CD4-positive, CD25-positive, alpha-beta regulatory T cell (primary cell): ENCODE data around the gene ZNF662. TPM values are rescaled to one million over a fixed set of nuclear protein-coding genes. Genes with fewer than 3 reads are reported as not detected.

ENCODE experiments used
- polyA plus RNA-seq, 4 donors: library from polyadenylated mRNA; unstranded; fragments of 300-500 nt; fragmentation: Illumina TruSeq; gene quantifications; one replicate each; pipeline ENCODE4 v1.2.3, GENCODE V29; 2021
- total RNA-seq: library from RNA; stranded (reverse); gene quantifications from one replicate; pipeline ENCODE4 v1.2.3, GENCODE V29; 2022

ZNF662 gene
- total and polyA plus RNA-seq, 5 donors from 2014 or later: 0.41 to 1.3 (median 0.72) TPM

Other genes starting within 250 kb of the ZNF662 start
- not detected for gene KLHL40, start 220.6 kb upstream of the ZNF662 start, total RNA-seq
- gene KLHL40, start 220.6 kb upstream of the ZNF662 start, polyA plus RNA-seq: not detected
- gene HHATL, start 203.3 kb upstream of the ZNF662 start, total RNA-seq: not detected
- gene HHATL, start 203.3 kb upstream of the ZNF662 start, polyA plus RNA-seq: not detected
- 0.32 TPM for gene CCDC13, start 132.9 kb upstream of the ZNF662 start, total RNA-seq
- gene CCDC13, start 132.9 kb upstream of the ZNF662 start, polyA plus RNA-seq: under 1 TPM in 3 of 4 donors, not detected in 1; 0.15 to 0.33 (median 0.26) TPM
- gene HIGD1A, start 101.7 kb upstream of the ZNF662 start, total RNA-seq: 23.9 TPM
- 100 to 1,000 TPM in 1 of 4 donors, 10 to 100 TPM in 3; 77.6 to 110 (median 91.9) TPM for gene HIGD1A, start 101.7 kb upstream of the ZNF662 start, polyA plus RNA-seq
- gene ACKR2, start 96.7 kb upstream of the ZNF662 start, total RNA-seq: not detected
- gene ACKR2, start 96.7 kb upstream of the ZNF662 start, polyA plus RNA-seq: under 1 TPM in 2 of 4 donors, not detected in 2; 0.29 to 0.35 TPM
- not detected for gene CYP8B1, start 30.3 kb upstream of the ZNF662 start, total RNA-seq
- gene CYP8B1, start 30.3 kb upstream of the ZNF662 start, polyA plus RNA-seq: not detected
- not detected for gene GASK1A, start 73.2 kb downstream of the ZNF662 start, total RNA-seq
- gene GASK1A, start 73.2 kb downstream of the ZNF662 start, polyA plus RNA-seq: not detected
- 2.0 TPM for gene POMGNT2, start 199.9 kb downstream of the ZNF662 start, total RNA-seq
- gene POMGNT2, start 199.9 kb downstream of the ZNF662 start, polyA plus RNA-seq: 1 to 10 TPM; 1.7 to 6.3 (median 4.1) TPM